Gastroesophageal sphincter (tissue), 3 donors: ENCODE measurements around the gene TPBGL.

Experiments
- CTCF ChIP-seq, 4 experiments: fragments of 200-600 bp in 2 of 4; fragments of 450-650 bp in 2 of 4; sonication (generic) in 1 of 4; IDR thresholded peaks; one replicate each; pipeline ENCODE4 v1.5.1; 2017 to 2019; ENCODE audit warnings: antibody characterized with exemption in 4 of 4, mild to moderate bottlenecking in 2 of 4, moderate library complexity in 2 of 4
- EP300 ChIP-seq: sonication (generic); formaldehyde crosslinking; IDR thresholded peaks from one replicate; pipeline ENCODE4 v1.6.1; 2017; ENCODE audit warnings: antibody characterized with exemption, mild to moderate bottlenecking
- POLR2A ChIP-seq, 2 donors: fragments of 450-650 bp; IDR thresholded peaks; one replicate each; pipeline ENCODE4 v1.6.1; 2017; ENCODE audit warnings: antibody characterized with exemption in 2 of 2, mild to moderate bottlenecking in 2 of 2, moderate library complexity in 1 of 2
- POLR2AphosphoS5 ChIP-seq: sonication (generic); formaldehyde crosslinking; IDR thresholded peaks from one replicate; pipeline ENCODE4 v1.6.1; 2017; ENCODE audit warnings: antibody characterized with exemption

DNA sequence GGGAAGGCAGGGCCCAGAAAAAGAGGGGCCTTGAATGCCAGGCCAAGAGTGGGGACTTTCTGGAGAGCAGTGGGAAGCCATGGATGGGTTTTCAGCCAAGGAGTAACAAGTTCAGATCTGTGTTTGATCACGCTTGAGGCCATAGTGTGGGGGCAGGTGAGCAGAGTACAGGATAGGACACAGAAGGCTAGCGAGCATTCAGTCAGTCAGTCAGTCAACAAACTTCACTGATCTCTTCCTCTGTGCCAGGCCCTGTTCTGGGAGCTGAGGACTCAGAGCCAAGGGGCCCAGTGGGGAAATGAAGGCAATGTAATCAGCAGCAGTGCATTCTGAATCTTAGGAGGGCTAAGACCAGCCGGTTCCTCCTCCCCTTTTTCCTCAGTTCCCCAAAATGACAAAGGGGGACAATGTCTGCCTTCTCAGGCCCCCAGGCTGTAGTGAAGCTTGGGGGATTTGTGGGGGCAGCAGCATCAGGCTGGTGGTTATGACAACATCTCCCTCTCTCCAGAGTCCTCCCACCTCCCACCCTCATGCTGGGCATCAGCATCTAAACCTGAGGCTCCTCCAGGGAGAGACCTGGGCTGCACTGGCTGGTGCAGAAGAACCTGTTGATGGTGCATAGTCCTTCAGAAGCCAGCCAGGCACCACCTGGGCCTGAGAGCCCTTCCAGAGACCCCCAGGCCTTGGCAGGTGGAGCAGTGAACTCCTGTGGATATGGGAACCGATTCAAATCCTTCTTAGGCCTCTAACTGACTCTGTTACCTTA is 42.9 kb upstream of the TPBGL start:
- no peak for TF ChIP-seq CTCF (IDR thresholded peaks at IDR 0.05)
- no peak for TF ChIP-seq EP300
- TF ChIP-seq POLR2A (IDR thresholded peaks at IDR 0.05) = no peak
- TF ChIP-seq POLR2AphosphoS5 = no peak
